HEK293T (cell line): ENCODE measurements around the gene KIRREL3.

Source experiments
- FOXM1 ChIP-seq: fragments of 450-650 bp; IDR thresholded peaks from 2 replicates; pipeline ENCODE4 v1.6.1; 2017; ENCODE audit warnings: mild to moderate bottlenecking, borderline replicate concordance
- SP1 ChIP-seq: fragments of 450-650 bp; IDR thresholded peaks from 2 replicates; pipeline ENCODE4 v1.6.1; 2017
- SUZ12 ChIP-seq: fragments of 450-650 bp; IDR thresholded peaks from 2 replicates; pipeline ENCODE4 v1.6.1; 2016; ENCODE audit warnings: mild to moderate bottlenecking
- TARDBP ChIP-seq: fragments of 450-650 bp; IDR thresholded peaks from 2 replicates; pipeline ENCODE4 v1.6.1; 2016

DNA sequence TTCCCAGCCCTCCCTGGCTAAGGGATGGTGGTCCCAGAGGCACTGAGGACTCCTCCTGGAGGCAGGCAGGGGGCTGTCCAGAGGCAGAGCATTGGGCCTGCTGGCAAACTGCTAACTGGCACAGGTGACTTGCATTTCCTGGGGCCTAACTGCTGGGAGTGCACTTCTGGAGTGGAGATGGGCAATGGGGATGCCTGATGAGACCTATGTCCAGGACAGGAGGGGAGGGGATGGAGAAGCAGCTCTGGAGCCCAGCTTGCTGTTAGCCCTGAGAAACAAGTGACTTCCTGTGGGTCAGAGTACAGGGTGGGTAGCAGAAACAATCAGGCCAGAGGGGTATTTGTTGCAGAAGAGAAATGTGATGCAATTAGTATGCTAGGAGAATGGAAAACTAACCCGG is 391.9 kb downstream of the KIRREL3 start:
- TF ChIP-seq SP1, result no peak
- TF ChIP-seq TARDBP, result no peak
- no peak for TF ChIP-seq FOXM1
- no peak for TF ChIP-seq SUZ12
